Measurements from ENCODE around the gene GGA3. TPM values are rescaled to one million over a fixed set of nuclear protein-coding genes. Genes with fewer than 3 reads are reported as not detected.

Gene GGA3
- total RNA-seq, 2 donors from 2014 or later, result 18.5 to 23.7 TPM

- no peaks in the 10 kb centered on the region for H3K36me3 ChIP-seq
- no peaks in the 10 kb centered on the region for H3K27me3 ChIP-seq
- H3K4me1 ChIP-seq, result no peaks in the 10 kb centered on the region
- no peak overlapping the region for H3K27ac ChIP-seq
- no peaks in the 10 kb centered on the region for H3K9me3 ChIP-seq
- no peak overlapping the region for H3K4me3 ChIP-seq
- no peak for TF ChIP-seq CTCF (IDR thresholded peaks at IDR 0.05)
- DNase-seq (ENCODE audit: low spot score), result no peak
Observed at GRCh38 chr17:75194879-75195278, 66.5 kb downstream of the GGA3 start.

GRCh38 chr17:75191584-75191983 is 69.8 kb downstream of the GGA3 start:
- Histone ChIP-seq H3K36me3 (no peaks in the 10 kb centered on the region), H3K27me3 (no peaks in the 10 kb centered on the region), H3K4me3 (no peak overlapping the region), H3K4me1 (no peaks in the 10 kb centered on the region), H3K27ac (no peak overlapping the region), H3K9me3 (no peaks in the 10 kb centered on the region)
- TF ChIP-seq CTCF (IDR thresholded peaks at IDR 0.05), result no peak
- DNase-seq (ENCODE audit: low spot score), result no peak

- H3K27me3 ChIP-seq, result no peaks in the 10 kb centered on the region
- H3K4me1 ChIP-seq, result peaks cover 0 to 2% of the 10 kb centered on the region in 2 donors
- no peak overlapping the region for H3K27ac ChIP-seq
- no peaks in the 10 kb centered on the region for H3K9me3 ChIP-seq
- no peak for DNase-seq (ENCODE audit: low spot score)
- TF ChIP-seq CTCF (IDR thresholded peaks at IDR 0.05), result no peak
- no peak overlapping the region for H3K4me3 ChIP-seq
- H3K36me3 ChIP-seq, result no peaks in the 10 kb centered on the region
Observed at GRCh38 chr17:75188614-75189013, 72.8 kb downstream of the GGA3 start.

Other genes with a start within 250 kb of the GGA3 start
- gene MRPL58, start 248.9 kb downstream of the GGA3 start, total RNA-seq, result 100 to 1,000 TPM in 1 of 2 donors, 10 to 100 TPM in 1; 44.8 to 104 TPM
- gene ATP5PD, start 214.6 kb downstream of the GGA3 start, total RNA-seq, result 100 to 1,000 TPM; 675 to 871 TPM
- 10 to 100 TPM; 17.9 to 28.4 TPM for gene KCTD2, start 214.4 kb downstream of the GGA3 start, total RNA-seq
- gene SLC16A5, start 173.7 kb downstream of the GGA3 start, total RNA-seq, result 10 to 100 TPM; 16.5 to 34.1 TPM
- 1 to 10 TPM; 4.9 to 9.5 TPM for gene ARMC7, start 151.6 kb downstream of the GGA3 start, total RNA-seq
- 10 to 100 TPM; 41.4 to 77.5 TPM for gene NT5C, start 129.9 kb downstream of the GGA3 start, total RNA-seq
- gene JPT1, start 107.1 kb downstream of the GGA3 start, total RNA-seq, result 10 to 100 TPM; 15.1 to 15.8 TPM
- gene SUMO2, start 78.6 kb downstream of the GGA3 start, total RNA-seq, result 10 to 100 TPM; 45.7 to 58.1 TPM
- gene NUP85, start 55.9 kb downstream of the GGA3 start, total RNA-seq, result 10 to 100 TPM; 10.3 to 14.3 TPM
- 10 to 100 TPM; 66.7 to 74.1 TPM for gene MRPS7, start 273 bp upstream of the GGA3 start, total RNA-seq
- 10 to 100 TPM; 18.0 to 24.9 TPM for gene MIF4GD, start 9.6 kb upstream of the GGA3 start, total RNA-seq
- 10 to 100 TPM in 1 of 2 donors, 1 to 10 TPM in 1; 8.8 to 10.2 TPM for gene SLC25A19, start 27.8 kb upstream of the GGA3 start, total RNA-seq
- gene GRB2, start 144.1 kb upstream of the GGA3 start, total RNA-seq, result 100 to 1,000 TPM in 1 of 2 donors, 10 to 100 TPM in 1; 80.8 to 112 TPM
- 10 to 100 TPM; 56.3 to 61.6 TPM for gene TMEM94, start 195.0 kb upstream of the GGA3 start, total RNA-seq